Astrocyte of the spinal cord (primary cell): ENCODE results near the gene OAT.

Experiments
- DNase-seq: peaks from one replicate; pipeline ENCODE4 v3.0.0; 2011; ENCODE audit warnings: low read depth, low spot score
- H3K4me3 ChIP-seq: 2 replicates; pipeline ENCODE4 v1.5.1; 2011; ENCODE audit warnings: low read depth, mild to moderate bottlenecking, low read length, moderate library complexity
- in situ Hi-C: cut with HindIII; loops from 2 replicates; pipeline ENCODE4 v1.10.0; 2017; ENCODE audit warnings: low sequenced_read_pairs
- TF ChIP-seq, protein P1 (sequence below): IDR thresholded peaks from 2 replicates; pipeline ENCODE4 v1.5.1; 2012; ENCODE audit warnings: low read depth, mild to moderate bottlenecking, low read length, inconsistent platforms

OAT gene

DNA sequence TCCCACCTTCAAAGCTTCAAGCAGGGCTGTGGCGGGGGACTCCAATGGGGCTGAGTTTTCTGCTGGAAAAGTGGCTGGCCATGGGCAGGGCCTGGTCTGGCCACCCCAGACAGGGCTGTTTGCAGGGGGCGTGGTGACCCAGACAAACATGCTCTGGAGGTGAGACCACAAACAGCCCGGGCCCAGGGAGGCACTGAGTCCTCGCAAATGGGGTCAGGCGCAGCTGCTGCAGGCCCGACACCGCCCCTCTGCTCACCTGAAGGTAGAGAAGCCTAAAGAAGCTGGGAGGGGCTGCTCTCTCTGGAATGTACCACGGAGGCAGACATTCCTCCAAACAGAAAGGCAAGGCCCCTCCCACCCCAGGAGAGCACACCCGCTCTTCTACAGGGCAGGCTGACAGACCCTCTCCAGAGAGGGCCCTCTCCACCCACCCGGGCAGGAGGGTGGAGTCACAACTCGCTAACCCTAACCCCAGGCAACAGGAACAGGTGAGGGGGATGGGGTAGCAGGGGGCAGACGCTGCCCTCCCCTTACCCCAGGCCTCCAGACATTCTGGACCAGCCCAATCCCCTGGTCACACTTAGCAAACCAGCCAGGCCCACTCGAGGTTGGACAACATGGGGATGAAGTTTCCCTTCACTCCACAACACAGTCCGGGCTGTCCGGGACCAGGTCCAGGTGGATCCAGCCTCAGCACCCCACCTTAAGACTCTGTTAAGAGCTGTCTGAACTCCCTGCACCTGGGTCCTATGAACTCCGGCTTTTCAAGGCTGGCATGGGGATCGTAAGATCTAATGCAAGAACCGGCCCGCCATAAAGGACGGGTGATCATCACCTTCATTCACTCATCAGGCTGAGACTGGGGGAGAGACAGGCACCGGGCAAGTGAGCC lies 32.3 kb downstream of the OAT start:
- H3K4me3 ChIP-seq: no peak overlapping the region
- TF ChIP-seq, protein P1, sequence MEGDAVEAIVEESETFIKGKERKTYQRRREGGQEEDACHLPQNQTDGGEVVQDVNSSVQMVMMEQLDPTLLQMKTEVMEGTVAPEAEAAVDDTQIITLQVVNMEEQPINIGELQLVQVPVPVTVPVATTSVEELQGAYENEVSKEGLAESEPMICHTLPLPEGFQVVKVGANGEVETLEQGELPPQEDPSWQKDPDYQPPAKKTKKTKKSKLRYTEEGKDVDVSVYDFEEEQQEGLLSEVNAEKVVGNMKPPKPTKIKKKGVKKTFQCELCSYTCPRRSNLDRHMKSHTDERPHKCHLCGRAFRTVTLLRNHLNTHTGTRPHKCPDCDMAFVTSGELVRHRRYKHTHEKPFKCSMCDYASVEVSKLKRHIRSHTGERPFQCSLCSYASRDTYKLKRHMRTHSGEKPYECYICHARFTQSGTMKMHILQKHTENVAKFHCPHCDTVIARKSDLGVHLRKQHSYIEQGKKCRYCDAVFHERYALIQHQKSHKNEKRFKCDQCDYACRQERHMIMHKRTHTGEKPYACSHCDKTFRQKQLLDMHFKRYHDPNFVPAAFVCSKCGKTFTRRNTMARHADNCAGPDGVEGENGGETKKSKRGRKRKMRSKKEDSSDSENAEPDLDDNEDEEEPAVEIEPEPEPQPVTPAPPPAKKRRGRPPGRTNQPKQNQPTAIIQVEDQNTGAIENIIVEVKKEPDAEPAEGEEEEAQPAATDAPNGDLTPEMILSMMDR: no peak
- in situ Hi-C loops: no loop called here
- DNase-seq: no peak

DNA sequence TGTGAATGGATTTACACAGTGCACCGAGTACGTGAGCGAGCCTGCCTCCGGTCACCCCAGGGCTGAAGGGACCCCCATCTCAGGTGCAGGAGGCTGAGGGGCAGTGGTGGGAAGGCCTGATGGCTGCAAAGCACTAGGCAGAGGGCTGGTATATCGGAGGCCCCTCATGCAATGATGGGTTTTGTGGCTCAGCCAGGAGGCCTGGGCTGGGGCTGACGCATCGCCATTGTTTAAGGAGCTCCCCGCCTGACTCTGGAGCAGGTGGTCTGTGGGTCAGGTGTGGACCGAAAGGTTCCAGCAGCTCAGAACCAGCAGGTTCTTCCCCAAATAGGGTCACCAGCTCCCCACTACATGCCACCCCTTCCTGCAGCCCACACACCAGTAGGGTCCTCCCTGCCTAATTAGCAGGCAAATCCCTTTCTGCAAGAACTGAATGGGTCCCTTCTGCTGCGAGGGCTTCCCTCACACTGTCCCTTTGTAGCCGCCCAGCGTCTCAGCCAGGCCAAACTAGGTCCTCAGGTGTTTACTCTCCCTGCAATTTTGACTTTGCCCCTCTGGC lies 33.0 kb downstream of the OAT start:
- in situ Hi-C loops: no loop called here
- no peak overlapping the region for H3K4me3 ChIP-seq
- TF ChIP-seq, protein P1: no peak
- no peak for DNase-seq

DNA sequence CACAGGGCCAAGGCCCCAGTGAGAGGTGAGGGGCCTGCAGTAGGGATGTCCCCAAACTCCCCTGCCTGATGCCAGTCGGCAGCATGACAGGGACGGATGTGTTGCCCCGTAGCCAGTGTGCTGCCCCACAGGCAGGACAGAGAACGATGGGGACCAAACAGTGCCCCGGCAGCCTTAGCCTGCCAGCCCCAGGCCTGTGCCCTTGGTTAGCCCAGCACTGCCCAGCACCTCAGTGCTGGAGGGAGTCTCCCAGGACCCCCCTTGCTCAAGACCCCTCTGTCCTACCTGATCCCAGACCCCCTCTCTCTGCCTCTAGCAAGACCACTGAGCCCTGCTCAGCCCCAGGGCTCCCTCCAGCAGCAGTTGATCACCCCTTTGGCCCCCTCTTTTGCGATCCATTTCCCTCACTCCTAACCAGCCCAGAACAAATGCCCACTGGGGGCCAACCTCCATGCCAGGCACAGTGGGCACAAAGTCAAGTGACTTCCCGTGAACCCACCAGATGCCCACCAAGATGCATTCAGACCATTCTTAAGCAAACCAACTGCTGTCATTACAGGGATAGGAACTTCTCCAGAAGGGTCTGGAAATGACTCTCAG lies 34.0 kb downstream of the OAT start:
- no peak for DNase-seq
- no peak overlapping the region for H3K4me3 ChIP-seq
- TF ChIP-seq, protein P1: no peak
- in situ Hi-C loops: no loop called here

DNA sequence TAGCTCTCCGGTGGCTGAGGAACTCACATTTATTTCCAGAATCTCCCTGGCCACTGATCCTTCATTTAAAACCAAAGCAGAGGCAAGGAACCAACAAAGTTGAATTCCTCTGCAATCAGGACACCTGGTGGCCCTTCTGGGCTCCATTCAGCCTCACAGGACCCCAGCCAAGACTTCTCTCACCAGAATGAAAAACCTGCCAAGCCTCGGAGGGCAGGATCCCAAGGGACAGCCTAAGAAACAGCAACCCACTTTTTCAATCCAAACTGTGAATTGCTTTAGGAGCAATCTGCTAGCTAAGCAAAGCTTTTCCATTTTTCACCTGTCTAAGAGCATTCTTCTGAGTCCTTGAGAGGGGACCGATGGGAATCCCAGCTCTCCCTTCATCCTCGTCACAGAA lies 34.6 kb downstream of the OAT start:
- in situ Hi-C loops: no loop called here
- DNase-seq: no peak
- TF ChIP-seq, protein P1: no peak

DNA sequence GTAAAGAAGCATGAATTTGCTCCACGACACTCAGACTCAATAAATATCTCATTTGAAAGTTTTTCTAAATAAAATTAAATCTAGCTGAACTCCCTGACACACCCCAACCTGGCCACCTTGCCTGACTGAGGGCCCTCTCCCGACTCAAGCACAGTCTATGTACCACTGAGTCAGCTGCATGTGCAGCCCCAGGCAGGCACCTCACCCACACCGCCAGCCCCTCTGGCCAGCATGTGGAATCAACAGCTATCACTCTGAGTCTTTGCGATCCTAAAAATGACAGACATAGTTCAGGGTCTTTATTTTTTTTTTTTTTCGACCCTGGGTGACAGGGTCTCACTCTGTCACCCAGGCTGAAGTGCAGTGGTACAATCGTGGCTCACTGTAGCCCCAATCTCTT lies 35.2 kb downstream of the OAT start:
- no peak overlapping the region for H3K4me3 ChIP-seq
- TF ChIP-seq, protein P1: no peak
- in situ Hi-C loops: no loop called here
- no peak for DNase-seq

More for the DNA sequence above, 34.6 kb downstream of the OAT start:
- no peak overlapping the region for H3K4me3 ChIP-seq

DNA sequence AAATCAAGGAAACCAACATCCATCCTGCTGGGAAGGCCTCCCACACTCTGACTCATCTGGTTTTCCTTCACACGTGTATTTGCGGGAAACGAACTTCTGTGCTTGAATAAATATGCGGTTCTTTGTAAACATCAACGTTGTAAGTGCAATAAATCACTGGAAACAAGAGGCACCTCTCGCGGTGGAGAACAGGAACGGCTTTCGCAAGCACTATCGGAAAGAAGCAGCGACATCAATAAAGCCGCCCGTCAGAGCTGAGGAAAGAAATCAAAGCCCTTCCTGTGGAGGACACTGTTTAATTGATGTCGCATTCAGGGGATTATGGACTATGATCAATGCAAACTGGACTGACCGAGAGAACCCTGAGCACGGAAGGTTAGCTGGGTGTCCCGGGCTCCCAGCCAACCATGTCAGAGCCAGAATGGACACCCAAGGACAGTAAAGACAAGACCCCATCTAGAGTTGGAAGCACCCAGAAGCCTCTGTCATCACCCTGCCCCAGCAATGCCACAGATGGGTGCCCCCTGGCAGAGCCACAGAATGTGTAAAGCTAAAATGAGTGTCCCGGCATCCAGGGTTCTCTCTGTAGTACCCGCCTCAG lies 37.6 kb downstream of the OAT start:
- H3K4me3 ChIP-seq: no peak overlapping the region
- in situ Hi-C loops: no loop called here
- DNase-seq: peak; percentile 29
- TF ChIP-seq, protein P1: no peak
